Measurements from ENCODE around the gene CALML5.
A peak's percentile ranks its signal among the peaks of the same experiment; 100 is the strongest.

Gene CALML5

GRCh38 chr10:5458949-5459747 is 40.2 kb downstream of the CALML5 start:
- no peak overlapping the region for H3K9ac ChIP-seq (ENCODE audit: low read depth, low read length, poor library complexity, severe bottlenecking)

GRCh38 chr10:5458425-5458824 is 40.9 kb downstream of the CALML5 start:
- Histone ChIP-seq H3K4me1 (ENCODE audit: insufficient read depth, low read length, poor library complexity, severe bottlenecking) (peaks cover 14% of the 10 kb centered on the region), H3K27me3 (ENCODE audit: insufficient read depth, low read length, poor library complexity, severe bottlenecking) (no peaks in the 10 kb centered on the region), H3K9me2 (replicated peaks; ENCODE audit: low read depth, low read length) (no peaks in the 10 kb centered on the region), H4K20me1 (ENCODE audit: insufficient read depth, low read length, poor library complexity, severe bottlenecking) (no peaks in the 10 kb centered on the region), H3K4me2 (ENCODE audit: low read depth, low read length, poor library complexity, severe bottlenecking) (no peak overlapping the region), H2AFZ (ENCODE audit: low read length) (no peak overlapping the region), H3K79me2 (ENCODE audit: insufficient read depth, low read length) (no peaks in the 10 kb centered on the region), H3K36me3 (ENCODE audit: insufficient read depth, low read length) (peaks cover 67% of the 10 kb centered on the region), H3K4me3 (ENCODE audit: low read length, poor library complexity, severe bottlenecking) (no peak overlapping the region), H3K9ac (ENCODE audit: low read depth, low read length, poor library complexity, severe bottlenecking) (peak overlapping the region; percentile 1), H3K9me3 (ENCODE audit: insufficient read depth, low read depth, low read length) (no peaks in the 10 kb centered on the region), H3F3A (ENCODE audit: low read depth) (no peaks in the 10 kb centered on the region)
- TF ChIP-seq, protein P1, sequence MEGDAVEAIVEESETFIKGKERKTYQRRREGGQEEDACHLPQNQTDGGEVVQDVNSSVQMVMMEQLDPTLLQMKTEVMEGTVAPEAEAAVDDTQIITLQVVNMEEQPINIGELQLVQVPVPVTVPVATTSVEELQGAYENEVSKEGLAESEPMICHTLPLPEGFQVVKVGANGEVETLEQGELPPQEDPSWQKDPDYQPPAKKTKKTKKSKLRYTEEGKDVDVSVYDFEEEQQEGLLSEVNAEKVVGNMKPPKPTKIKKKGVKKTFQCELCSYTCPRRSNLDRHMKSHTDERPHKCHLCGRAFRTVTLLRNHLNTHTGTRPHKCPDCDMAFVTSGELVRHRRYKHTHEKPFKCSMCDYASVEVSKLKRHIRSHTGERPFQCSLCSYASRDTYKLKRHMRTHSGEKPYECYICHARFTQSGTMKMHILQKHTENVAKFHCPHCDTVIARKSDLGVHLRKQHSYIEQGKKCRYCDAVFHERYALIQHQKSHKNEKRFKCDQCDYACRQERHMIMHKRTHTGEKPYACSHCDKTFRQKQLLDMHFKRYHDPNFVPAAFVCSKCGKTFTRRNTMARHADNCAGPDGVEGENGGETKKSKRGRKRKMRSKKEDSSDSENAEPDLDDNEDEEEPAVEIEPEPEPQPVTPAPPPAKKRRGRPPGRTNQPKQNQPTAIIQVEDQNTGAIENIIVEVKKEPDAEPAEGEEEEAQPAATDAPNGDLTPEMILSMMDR (conservative IDR thresholded peaks at IDR 0.05; ENCODE audit: low read length): no peak
- TF ChIP-seq EZH2phosphoT487 (IDR thresholded peaks at IDR 0.05; ENCODE audit: borderline replicate concordance): no peak

More at GRCh38 chr10:5458949-5459747, 40.2 kb downstream of the CALML5 start:
- H3K4me3 ChIP-seq (ENCODE audit: low read length, poor library complexity, severe bottlenecking): no peak overlapping the region
- H3K4me1 ChIP-seq (ENCODE audit: insufficient read depth, low read length, poor library complexity, severe bottlenecking): peaks cover 14% of the 10 kb centered on the region
- H3F3A ChIP-seq (ENCODE audit: low read depth): no peaks in the 10 kb centered on the region
- H3K4me2 ChIP-seq (ENCODE audit: low read depth, low read length, poor library complexity, severe bottlenecking): no peak overlapping the region
- peaks cover 60% of the 10 kb centered on the region for H3K36me3 ChIP-seq (ENCODE audit: insufficient read depth, low read length)
- no peaks in the 10 kb centered on the region for H3K27me3 ChIP-seq (ENCODE audit: insufficient read depth, low read length, poor library complexity, severe bottlenecking)
- no peaks in the 10 kb centered on the region for H3K79me2 ChIP-seq (ENCODE audit: insufficient read depth, low read length)
- no peaks in the 10 kb centered on the region for H3K9me3 ChIP-seq (ENCODE audit: insufficient read depth, low read depth, low read length)
- TF ChIP-seq EZH2phosphoT487 (IDR thresholded peaks at IDR 0.05; ENCODE audit: borderline replicate concordance): no peak
- TF ChIP-seq, protein P1 (conservative IDR thresholded peaks at IDR 0.05; ENCODE audit: low read length): no peak
- H3K9me2 ChIP-seq (replicated peaks; ENCODE audit: low read depth, low read length): no peaks in the 10 kb centered on the region
- no peaks in the 10 kb centered on the region for H4K20me1 ChIP-seq (ENCODE audit: insufficient read depth, low read length, poor library complexity, severe bottlenecking)
- no peak overlapping the region for H2AFZ ChIP-seq (ENCODE audit: low read length)

- Histone ChIP-seq H3K36me3 (ENCODE audit: insufficient read depth, low read length) (peaks cover 74% of the 10 kb centered on the region), H2AFZ (ENCODE audit: low read length) (no peak overlapping the region), H3K4me1 (ENCODE audit: insufficient read depth, low read length, poor library complexity, severe bottlenecking) (peaks cover 14% of the 10 kb centered on the region), H3K4me2 (ENCODE audit: low read depth, low read length, poor library complexity, severe bottlenecking) (peak overlapping the region; percentile 9), H3K9me3 (ENCODE audit: insufficient read depth, low read depth, low read length) (no peaks in the 10 kb centered on the region), H3K79me2 (ENCODE audit: insufficient read depth, low read length) (0 out of 2 replicates have a peak, but pooled peaks cover under 1% of the 10 kb centered on the region), H4K20me1 (ENCODE audit: insufficient read depth, low read length, poor library complexity, severe bottlenecking) (no peaks in the 10 kb centered on the region), H3F3A (ENCODE audit: low read depth) (no peaks in the 10 kb centered on the region), H3K9me2 (replicated peaks; ENCODE audit: low read depth, low read length) (no peaks in the 10 kb centered on the region), H3K4me3 (ENCODE audit: low read length, poor library complexity, severe bottlenecking) (no peak overlapping the region), H3K9ac (ENCODE audit: low read depth, low read length, poor library complexity, severe bottlenecking) (peak overlapping the region; percentile 1), H3K27me3 (ENCODE audit: insufficient read depth, low read length, poor library complexity, severe bottlenecking) (no peaks in the 10 kb centered on the region)
- TF ChIP-seq, protein P1 (conservative IDR thresholded peaks at IDR 0.05; ENCODE audit: low read length): no peak
Measured at GRCh38 chr10:5457741-5458140, 41.6 kb downstream of the CALML5 start.
